ENCODE measurements around the gene SNAPC5. TPM values are rescaled to one million over a fixed set of nuclear protein-coding genes. Genes with fewer than 3 reads are reported as not detected.

The SNAPC5 gene
- total and polyA plus RNA-seq, 2 of the 13 experiments (the other 11 are each of a cell fraction or from before 2014, with no cell fraction given), result 14.8 to 36.2 TPM

DNA sequence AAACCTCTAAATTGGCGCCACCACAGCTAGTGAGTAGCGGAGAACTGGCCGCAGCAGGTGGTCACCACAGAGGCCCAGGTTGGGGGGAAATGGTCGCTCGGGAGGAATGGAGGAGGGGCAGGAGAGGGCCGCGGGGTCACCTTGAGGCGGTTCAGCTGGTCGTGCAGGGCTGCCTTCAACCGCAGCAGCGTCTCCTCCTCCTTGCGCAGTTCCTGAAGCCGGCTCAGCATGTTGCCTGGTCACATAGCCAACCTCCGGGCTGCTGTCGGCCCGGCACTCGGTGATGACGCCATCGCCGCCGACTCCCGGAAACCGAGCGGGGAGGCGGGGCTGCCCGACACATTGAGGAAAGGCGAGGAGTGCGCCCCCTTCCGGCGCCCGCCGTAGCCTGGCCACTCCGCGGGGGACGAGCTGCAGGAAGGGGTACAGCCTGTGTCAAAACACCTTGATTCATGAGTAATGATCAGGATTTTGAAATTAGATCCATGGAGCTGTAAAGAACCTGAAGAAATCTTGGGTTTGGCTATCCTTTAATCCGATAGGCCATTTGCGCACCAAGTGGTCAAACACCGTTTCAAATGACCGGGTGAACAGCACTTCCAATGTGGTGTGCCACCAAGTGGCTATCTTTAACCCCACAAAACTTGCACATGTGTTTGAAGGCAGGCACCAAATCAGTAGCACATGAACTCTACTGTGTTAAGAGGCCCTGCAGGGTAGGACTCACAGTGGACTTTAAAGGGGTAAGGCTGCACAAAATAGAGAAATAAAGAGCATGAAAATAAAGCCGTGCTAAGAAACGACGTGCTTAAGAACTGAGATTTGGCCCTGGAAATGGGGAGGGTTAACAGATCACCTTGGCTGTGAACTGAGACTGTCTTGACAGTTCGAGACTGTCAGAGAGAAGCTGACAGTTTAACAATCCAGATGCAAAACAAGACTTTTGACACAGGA is at the start of gene SNAPC5 (continued):
- TF ChIP-seq FOXC1 (CRISPR knock-in tag; IDR thresholded peaks at IDR 0.05; ENCODE audit: borderline replicate concordance), result peak; percentile 77
- peak; percentile 86 for TF ChIP-seq KDM5A (IDR thresholded peaks at IDR 0.05; ENCODE audit: borderline replicate concordance, low read length)
- TF ChIP-seq ZSCAN12 (CRISPR knock-in tag; IDR thresholded peaks at IDR 0.05), result no peak
- peak; percentile 72; the same call in 1 of the 2 replicates for TF ChIP-seq ZNF768 (CRISPR knock-in tag; IDR thresholded peaks at IDR 0.05)
- peak; percentile 50; the same call in 1 of the 2 replicates for TF ChIP-seq HCFC1 (IDR thresholded peaks at IDR 0.05; ENCODE audit: low read depth, low read length)
- TF ChIP-seq ZNF772 (CRISPR knock-in tag; IDR thresholded peaks at IDR 0.05), result peak; percentile 39; the same call in 1 of the 2 replicates
- TF ChIP-seq GABPA (IDR thresholded peaks at IDR 0.05; ENCODE audit: low read depth, low read length), result peak; percentile 57
- peak; percentile 86 for TF ChIP-seq GABPA (CRISPR knock-in tag; IDR thresholded peaks at IDR 0.05; ENCODE audit: low read depth)
- 0 out of 2 replicates have a peak, but pooled peaks have one; percentile 83 for TF ChIP-seq TOPORS (CRISPR knock-in tag; IDR thresholded peaks at IDR 0.05)
- peak; percentile 84; the same call in 1 of the 2 replicates for TF ChIP-seq MYC (CRISPR knock-in tag; IDR thresholded peaks at IDR 0.05; ENCODE audit: borderline replicate concordance)
- 0 out of 2 replicates have a peak, but pooled peaks have one; percentile 59 for TF ChIP-seq KDM4B (CRISPR knock-in tag; IDR thresholded peaks at IDR 0.05)
- TF ChIP-seq SPEN (CRISPR knock-in tag; IDR thresholded peaks at IDR 0.05; ENCODE audit: low read depth), result peak; percentile 75
- TF ChIP-seq, protein P1, sequence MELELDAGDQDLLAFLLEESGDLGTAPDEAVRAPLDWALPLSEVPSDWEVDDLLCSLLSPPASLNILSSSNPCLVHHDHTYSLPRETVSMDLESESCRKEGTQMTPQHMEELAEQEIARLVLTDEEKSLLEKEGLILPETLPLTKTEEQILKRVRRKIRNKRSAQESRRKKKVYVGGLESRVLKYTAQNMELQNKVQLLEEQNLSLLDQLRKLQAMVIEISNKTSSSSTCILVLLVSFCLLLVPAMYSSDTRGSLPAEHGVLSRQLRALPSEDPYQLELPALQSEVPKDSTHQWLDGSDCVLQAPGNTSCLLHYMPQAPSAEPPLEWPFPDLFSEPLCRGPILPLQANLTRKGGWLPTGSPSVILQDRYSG (CRISPR knock-in tag; IDR thresholded peaks at IDR 0.05), result no peak
- TF ChIP-seq NR3C1 (CRISPR knock-in tag; IDR thresholded peaks at IDR 0.05), result no peak
- TF ChIP-seq SIN3A (IDR thresholded peaks at IDR 0.05; ENCODE audit: borderline replicate concordance, low read depth, low read length), result peak; percentile 91; the same call in 1 of the 2 replicates
- TF ChIP-seq, protein P2, sequence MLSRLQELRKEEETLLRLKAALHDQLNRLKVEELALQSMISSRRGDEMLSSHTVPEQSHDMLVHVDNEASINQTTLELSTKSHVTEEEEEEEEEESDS (CRISPR knock-in tag; IDR thresholded peaks at IDR 0.05; ENCODE audit: borderline replicate concordance), result peak; percentile 68; the same call in 1 of the 2 replicates
- TF ChIP-seq SALL1 (CRISPR knock-in tag; IDR thresholded peaks at IDR 0.05), result peak; percentile 71
- peak; percentile 100 for TF ChIP-seq RBM22 (optimal IDR thresholded peaks at IDR 0.05; ENCODE audit: low read length)
- TF ChIP-seq, protein P3, sequence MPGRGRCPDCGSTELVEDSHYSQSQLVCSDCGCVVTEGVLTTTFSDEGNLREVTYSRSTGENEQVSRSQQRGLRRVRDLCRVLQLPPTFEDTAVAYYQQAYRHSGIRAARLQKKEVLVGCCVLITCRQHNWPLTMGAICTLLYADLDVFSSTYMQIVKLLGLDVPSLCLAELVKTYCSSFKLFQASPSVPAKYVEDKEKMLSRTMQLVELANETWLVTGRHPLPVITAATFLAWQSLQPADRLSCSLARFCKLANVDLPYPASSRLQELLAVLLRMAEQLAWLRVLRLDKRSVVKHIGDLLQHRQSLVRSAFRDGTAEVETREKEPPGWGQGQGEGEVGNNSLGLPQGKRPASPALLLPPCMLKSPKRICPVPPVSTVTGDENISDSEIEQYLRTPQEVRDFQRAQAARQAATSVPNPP (CRISPR knock-in tag; IDR thresholded peaks at IDR 0.05), result 0 out of 2 replicates have a peak, but pooled peaks have one; percentile 45
- TF ChIP-seq TCF12 (IDR thresholded peaks at IDR 0.05), result no peak
- TF ChIP-seq TCF12 (CRISPR knock-in tag; IDR thresholded peaks at IDR 0.05), result peak; percentile 48; the same call in 1 of the 2 replicates
- TF ChIP-seq, protein P4, sequence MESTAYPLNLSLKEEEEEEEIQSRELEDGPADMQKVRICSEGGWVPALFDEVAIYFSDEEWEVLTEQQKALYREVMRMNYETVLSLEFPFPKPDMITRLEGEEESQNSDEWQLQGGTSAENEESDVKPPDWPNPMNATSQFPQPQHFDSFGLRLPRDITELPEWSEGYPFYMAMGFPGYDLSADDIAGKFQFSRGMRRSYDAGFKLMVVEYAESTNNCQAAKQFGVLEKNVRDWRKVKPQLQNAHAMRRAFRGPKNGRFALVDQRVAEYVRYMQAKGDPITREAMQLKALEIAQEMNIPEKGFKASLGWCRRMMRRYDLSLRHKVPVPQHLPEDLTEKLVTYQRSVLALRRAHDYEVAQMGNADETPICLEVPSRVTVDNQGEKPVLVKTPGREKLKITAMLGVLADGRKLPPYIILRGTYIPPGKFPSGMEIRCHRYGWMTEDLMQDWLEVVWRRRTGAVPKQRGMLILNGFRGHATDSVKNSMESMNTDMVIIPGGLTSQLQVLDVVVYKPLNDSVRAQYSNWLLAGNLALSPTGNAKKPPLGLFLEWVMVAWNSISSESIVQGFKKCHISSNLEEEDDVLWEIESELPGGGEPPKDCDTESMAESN (CRISPR knock-in tag; conservative IDR thresholded peaks at IDR 0.05), result peak; percentile 76; the same call in 1 of the 2 replicates
- TF ChIP-seq, protein P5, sequence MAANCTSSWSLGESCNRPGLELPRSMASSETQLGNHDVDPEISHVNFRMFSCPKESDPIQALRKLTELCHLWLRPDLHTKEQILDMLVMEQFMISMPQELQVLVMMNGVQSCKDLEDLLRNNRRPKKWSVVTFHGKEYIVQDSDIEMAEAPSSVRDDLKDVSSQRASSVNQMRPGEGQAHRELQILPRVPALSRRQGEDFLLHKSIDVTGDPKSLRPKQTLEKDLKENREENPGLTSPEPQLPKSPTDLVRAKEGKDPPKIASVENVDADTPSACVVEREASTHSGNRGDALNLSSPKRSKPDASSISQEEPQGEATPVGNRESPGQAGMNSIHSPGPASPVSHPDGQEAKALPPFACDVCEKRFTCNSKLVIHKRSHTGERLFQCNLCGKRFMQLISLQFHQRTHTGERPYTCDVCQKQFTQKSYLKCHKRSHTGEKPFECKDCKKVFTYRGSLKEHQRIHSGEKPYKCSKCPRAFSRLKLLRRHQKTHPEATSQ (CRISPR knock-in tag; IDR thresholded peaks at IDR 0.05; ENCODE audit: borderline replicate concordance), result peak; percentile 46; the same call in 1 of the 2 replicates
- TF ChIP-seq IKZF4 (CRISPR knock-in tag; IDR thresholded peaks at IDR 0.05; ENCODE audit: borderline replicate concordance, low read depth, not compliant biosample characterization), result peak; percentile 52

Measured in HepG2 (cell line).